IMR-90 (cell line): Measurements from ENCODE around the gene DTL. TPM values are rescaled to one million over a fixed set of nuclear protein-coding genes. Genes with fewer than 3 reads are reported as not detected.

Source experiments
- ATAC-seq: fragments of 200-7000 bp; cut with Tn5 transposase; 2 replicates; pipeline ENCODE4 v1.9.1; 2020; ENCODE audit warnings: low read depth, mild to moderate bottlenecking, moderate library complexity
- BruUV-seq: library from RNA; stranded (reverse); fragments of 400-500 nt; replicated peaks from 2 replicates; lab custom pipeline; 2021; lab: Mats Ljungman, UMichigan
- CTCF ChIA-PET: fragments of 300-600 bp; formaldehyde crosslinking; extraction: SDS; loops from one replicate; lab custom pipeline; 2021; ENCODE audit warnings: antibody characterized with exemption; lab: Yijun Ruan, JAX
- POLR2A ChIA-PET: fragments of 300-600 bp; sonication (Branson Sonifier 250); formaldehyde crosslinking; loops from one replicate; lab custom pipeline; 2022; ENCODE audit warnings: antibody characterized with exemption; ENCODE audit not compliant: unreplicated experiment; lab: Charles Lee
- DNase-seq: peaks from one replicate; pipeline ENCODE4 v3.0.0; 2013
- H2AFZ ChIP-seq: replicated peaks from 2 replicates; pipeline ENCODE3; 2013; ENCODE audit warnings: low read length, mild to moderate bottlenecking; ENCODE audit not compliant: poor library complexity
- H2AK5ac ChIP-seq: 2 replicates; pipeline ENCODE4 v1.6.1; 2013; ENCODE audit warnings: low read depth, low read length, inconsistent platforms
- H2AK9ac ChIP-seq: replicated peaks from 2 replicates; pipeline ENCODE3; 2013; ENCODE audit warnings: mild to moderate bottlenecking, low read depth, low read length, moderate library complexity; ENCODE audit not compliant: poor library complexity
- H2BK120ac ChIP-seq: 2 replicates; pipeline ENCODE4 v1.6.1; 2013; ENCODE audit warnings: low read depth, low read length, inconsistent platforms
- H2BK15ac ChIP-seq: 3 replicates; pipeline ENCODE4 v1.6.1; 2013; ENCODE audit warnings: low read depth, low read length, inconsistent platforms
- H2BK20ac ChIP-seq: 2 replicates; pipeline ENCODE4 v1.6.1; 2013; ENCODE audit warnings: low read depth, mild to moderate bottlenecking, inconsistent platforms, low read length, moderate library complexity
- H2BK5ac ChIP-seq: 2 replicates; pipeline ENCODE4 v1.6.1; 2013; ENCODE audit warnings: mild to moderate bottlenecking, low read depth, low read length, inconsistent platforms; ENCODE audit not compliant: poor library complexity, severe bottlenecking
- H3K14ac ChIP-seq: replicated peaks from 2 replicates; pipeline ENCODE4 v1.6.1; 2013; ENCODE audit warnings: low read depth, low read length, inconsistent platforms
- H3K18ac ChIP-seq: 2 replicates; pipeline ENCODE4 v1.6.1; 2013; ENCODE audit warnings: low read depth, low read length, control low read depth
- H3K23ac ChIP-seq: 2 replicates; pipeline ENCODE4 v1.6.1; 2013; ENCODE audit warnings: low read depth, low read length, inconsistent platforms
- H3K27ac ChIP-seq: 2 replicates; pipeline ENCODE4 v1.5.1; 2013; ENCODE audit warnings: mild to moderate bottlenecking, control low read depth, low read length; ENCODE audit not compliant: insufficient read depth
- H3K27me3 ChIP-seq: 2 replicates; pipeline ENCODE4 v1.6.1; 2013; ENCODE audit warnings: low read length; ENCODE audit not compliant: control insufficient read depth, insufficient read depth
- H3K36me3 ChIP-seq: 2 replicates; pipeline ENCODE4 v1.6.1; 2013; ENCODE audit warnings: low read length, mixed read lengths; ENCODE audit not compliant: control insufficient read depth, insufficient read depth
- H3K4ac ChIP-seq: 2 replicates; pipeline ENCODE4 v1.6.1; 2013; ENCODE audit warnings: low read depth, low read length, inconsistent platforms
- H3K4me1 ChIP-seq: 2 replicates; pipeline ENCODE4 v1.6.1; 2013; ENCODE audit warnings: low read length, mixed read lengths; ENCODE audit not compliant: control insufficient read depth, insufficient read depth
- H3K4me2 ChIP-seq: 2 replicates; pipeline ENCODE4 v1.6.1; 2013; ENCODE audit warnings: low read depth, mild to moderate bottlenecking, control low read depth, low read length, moderate library complexity
- H3K4me3 ChIP-seq: 2 replicates; pipeline ENCODE4 v1.5.1; 2013; ENCODE audit warnings: low read depth, mild to moderate bottlenecking, control low read depth, low read length, moderate library complexity; ENCODE audit not compliant: insufficient read depth
- H3K56ac ChIP-seq: 2 replicates; pipeline ENCODE4 v1.6.1; 2013; ENCODE audit warnings: low read length, inconsistent platforms; ENCODE audit not compliant: insufficient read depth; ENCODE audit errors: extremely low read depth
- H3K79me1 ChIP-seq, 2 experiments: 2 replicates each; pipeline ENCODE4 v1.6.1; 2013; ENCODE audit warnings: low read length in 2 of 2, inconsistent platforms in 1 of 2, low read depth in 1 of 2
- H3K9ac ChIP-seq: 2 replicates; pipeline ENCODE4 v1.6.1; 2013; ENCODE audit warnings: low read depth, low read length, control low read depth
- H3K9me1 ChIP-seq: 2 replicates; pipeline ENCODE4 v1.6.1; 2013; ENCODE audit warnings: low read length, inconsistent platforms; ENCODE audit not compliant: insufficient read depth
- H3K9me3 ChIP-seq: 2 replicates; pipeline ENCODE4 v1.6.1; 2013; ENCODE audit warnings: low read length; ENCODE audit not compliant: control insufficient read depth, insufficient read depth
- H4K20me1 ChIP-seq: 2 replicates; pipeline ENCODE4 v1.6.1; 2013; ENCODE audit warnings: low read length, inconsistent platforms; ENCODE audit not compliant: insufficient read depth
- H4K5ac ChIP-seq: 2 replicates; pipeline ENCODE4 v1.6.1; 2013; ENCODE audit warnings: mild to moderate bottlenecking, low read depth, low read length, control low read depth
- H4K8ac ChIP-seq, 2 experiments: 2 replicates each; pipeline ENCODE4 v1.6.1; 2013; ENCODE audit warnings: low read depth in 2 of 2, low read length in 2 of 2, control low read depth in 1 of 2, inconsistent platforms in 1 of 2
- H4K91ac ChIP-seq: 2 replicates; pipeline ENCODE4 v1.6.1; 2013; ENCODE audit warnings: low read depth, low read length, inconsistent platforms; ENCODE audit not compliant: insufficient read depth
- CTCF ChIP-seq: conservative IDR thresholded peaks from 2 replicates; pipeline ENCODE4 v1.5.1; 2012; ENCODE audit warnings: mild to moderate bottlenecking, low read depth, low read length, improper control_type of control experiment
- FOS ChIP-seq: fragments of 150-350 bp; IDR thresholded peaks from 2 replicates; pipeline ENCODE4 v1.6.1; 2016; ENCODE audit warnings: low read depth, low read length
- MAZ ChIP-seq: IDR thresholded peaks from 2 replicates; pipeline ENCODE4 v1.6.1; 2012; ENCODE audit warnings: low read depth, mild to moderate bottlenecking, low read length, improper control_type of control experiment, moderate library complexity, borderline replicate concordance
- RAD21 ChIP-seq: IDR thresholded peaks from 2 replicates; pipeline ENCODE4 v1.6.1; 2012; ENCODE audit warnings: low read length, improper control_type of control experiment
- SMC3 ChIP-seq: fragments of 150-350 bp; IDR thresholded peaks from 2 replicates; pipeline ENCODE4 v1.6.1; 2016; ENCODE audit warnings: low read depth, mild to moderate bottlenecking, antibody characterized with exemption, low read length, moderate library complexity
- WGBS, 2 experiments: methylation state at CpG; one replicate each; pipeline versions ENCODE4 v1.1.5 to v1.1.7; 2013; ENCODE audit warnings: missing lambda C conversion rate in 2 of 2; ENCODE audit not compliant: insufficient read length in 1 of 2; ENCODE audit errors: extremely low coverage in 2 of 2; 5-methylcytosine and 5-hydroxymethylcytosine counted together
- dilution Hi-C: fragments of 300-500 bp; cut with HindIII; formaldehyde crosslinking; loops from one replicate; pipeline ENCODE4 v1.14.3; 2018; ENCODE audit warnings: low sequenced_read_pairs; ENCODE audit not compliant: unreplicated experiment
- in situ Hi-C: fragments of 300-500 bp; cut with MboI; formaldehyde crosslinking; loops from 3 replicates; pipeline ENCODE4 v1.14.3; 2019; ENCODE audit warnings: low sequenced_read_pairs, inconsistent platforms, mixed read lengths
- intact Hi-C: fragments of 100-400 bp; cut with micrococcal nuclease; formaldehyde crosslinking; loops from 2 replicates; pipeline ENCODE4 v1.10.0; 2022
- polyA plus RNA-seq, 3 experiments: library from polyadenylated mRNA; depleted of rRNA; stranded (reverse); fragments of >200 nt; gene quantifications; 2 replicates each; pipeline ENCODE4 v1.2.3, GENCODE V29; 2012; ENCODE audit warnings: low replicate concordance in 1 of 3
- total RNA-seq: library from RNA; depleted of rRNA; stranded (reverse); fragments of >200 nt; gene quantifications from 2 replicates; pipeline ENCODE4 v1.2.3, GENCODE V29; 2012

DTL gene
- total and polyA plus RNA-seq, 2 of the 4 experiments (the other 2 are of a cell fraction) = 11.8 to 19.9 TPM

- Histone ChIP-seq H2AK9ac (no peak overlapping the region), H3K9me3 (no peaks in the 10 kb centered on the region), H2BK20ac (no peak overlapping the region), H2BK120ac (no peak overlapping the region), H3K56ac (no peak overlapping the region), H3K4me2 (no peak overlapping the region), H2BK5ac (no peak overlapping the region), H4K5ac (no peak overlapping the region), H3K27me3 (no peaks in the 10 kb centered on the region), H4K91ac (no peak overlapping the region), H3K27ac (no peak overlapping the region), H4K20me1 (no peaks in the 10 kb centered on the region), H3K4me1 (no peaks in the 10 kb centered on the region), H2AFZ (no peak overlapping the region), H3K36me3 (peaks cover 1% of the 10 kb centered on the region; the same call in 1 of the 2 replicates), H3K9ac (no peak overlapping the region), H3K79me1 (no peaks in the 10 kb centered on the region; a peak in 1 of 4 replicates), H3K18ac (no peak overlapping the region), H3K4ac (no peak overlapping the region), H3K14ac (no peak overlapping the region), H2AK5ac (no peak overlapping the region), H4K8ac (no peak overlapping the region), H3K4me3 (no peak overlapping the region), H3K23ac (no peak overlapping the region), H2BK15ac (no peak overlapping the region), H3K9me1 (no peaks in the 10 kb centered on the region)
- BruUV-seq = no TSS peak
- in situ Hi-C loops (loop anchor here (5.0 kb wide), 1 partner anchor 394 kb away; no protein-coding TSS in a partner anchor), dilution Hi-C loops (no loop called here), intact Hi-C loops (loop anchor here (1.0 to 10.0 kb wide), 3 partner anchors 305 to 722 kb away; no protein-coding TSS in a partner anchor)
- ATAC-seq (peak; percentile 80), DNase-seq (peak; percentile 57)
- no peak for TF ChIP-seq MAZ
- TF ChIP-seq SMC3 = peak; percentile 86
- peak; percentile 69 for TF ChIP-seq CTCF
- no peak for TF ChIP-seq FOS
- peak; percentile 62 for TF ChIP-seq RAD21
- WGBS, 2 experiments = no CpG with 5 or more reads among the region's 5 CpGs
- CTCF ChIA-PET = interaction anchor here (0.6 to 3.7 kb wide), 7 partner anchors 12 to 393 kb away, joined by 3 to 22 read pairs (median 3); partner anchors contain the start of gene INTS7
- POLR2A ChIA-PET = no interaction called here
These were observed 27.4 kb downstream of the DTL start for GRCh38 chr1:212062832-212063438.
